Measurements from ENCODE around the gene MYLK2.

The MYLK2 gene

GRCh38 chr20:31872406-31872805 is 53.2 kb downstream of the MYLK2 start:
- DNase-seq (ENCODE audit: low read depth in 2 of 2), result no peak

GRCh38 chr20:31875671-31876070 is 56.5 kb downstream of the MYLK2 start:
- no peak for DNase-seq (ENCODE audit: low read depth in 2 of 2)

- no peak for DNase-seq (ENCODE audit: low read depth in 2 of 2)
These were observed 58.5 kb downstream of the MYLK2 start for GRCh38 chr20:31877684-31878083.

GRCh38 chr20:31879143-31879987 is 60.2 kb downstream of the MYLK2 start:
- peak; percentile 74 to 80 for DNase-seq (ENCODE audit: low read depth in 2 of 2)

GRCh38 chr20:31881945-31882344 is 62.8 kb downstream of the MYLK2 start:
- no peak for DNase-seq (ENCODE audit: low read depth in 2 of 2)

GRCh38 chr20:31883829-31884228 is 64.7 kb downstream of the MYLK2 start:
- DNase-seq (ENCODE audit: low read depth in 2 of 2), result no peak
